Stimulated activated CD8-positive, alpha-beta memory T cell treated with anti-CD3 and anti-CD28 coated beads, Interleukin-4, amount 100 ng/mL, for 48 hours (primary cell): ENCODE measurements around the gene PRSS38.

Source experiments
- DNase-seq: peaks from one replicate; pipeline ENCODE4 v3.0.0-alpha.2; 2020

PRSS38 gene

DNA sequence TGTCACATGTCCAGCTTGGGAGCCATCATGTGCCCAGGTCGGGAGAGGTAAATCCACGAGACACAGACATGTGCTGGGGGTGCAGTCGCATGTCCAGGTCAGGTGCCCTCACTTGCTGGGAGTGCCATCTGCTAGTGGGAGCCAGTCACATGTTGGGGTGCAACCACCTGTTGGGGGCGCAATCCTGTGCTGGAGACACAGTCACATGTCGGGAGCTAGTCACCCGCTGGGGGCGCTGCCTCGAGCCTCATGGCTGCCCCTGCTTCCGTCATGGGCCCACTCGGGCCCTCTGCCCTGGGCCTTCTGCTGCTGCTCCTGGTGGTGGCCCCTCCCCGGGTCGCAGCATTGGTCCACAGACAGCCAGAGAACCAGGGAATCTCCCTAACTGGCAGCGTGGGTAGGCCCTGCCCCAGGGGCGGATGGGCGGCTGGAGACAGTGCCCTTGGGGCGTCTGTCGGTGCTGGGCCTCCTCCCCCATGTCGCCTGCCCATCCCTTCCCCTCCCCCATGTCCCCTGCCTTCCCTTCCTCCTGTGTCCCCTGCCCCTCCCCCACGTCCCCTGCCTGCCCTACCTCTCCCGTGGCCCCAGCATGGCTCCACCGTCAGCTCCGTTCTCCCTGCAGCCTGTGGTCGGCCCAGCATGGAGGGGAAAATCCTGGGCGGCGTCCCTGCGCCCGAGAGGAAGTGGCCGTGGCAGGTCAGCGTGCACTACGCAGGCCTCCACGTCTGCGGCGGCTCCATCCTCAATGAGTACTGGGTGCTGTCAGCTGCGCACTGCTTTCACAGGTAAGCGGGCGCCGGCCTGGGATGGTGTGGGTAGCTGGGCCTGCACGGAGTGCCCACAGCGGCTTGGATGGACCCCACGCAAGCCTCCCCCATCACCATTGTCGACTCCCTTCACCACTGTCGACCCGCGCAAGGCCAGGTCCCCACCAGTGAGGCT is at the start of gene PRSS38:
TSS of gene PRSS38 (plus strand) at position 208 of the 942 bp plus-strand sequence. CDS start at position 250, 42 bp downstream.
- no peak for DNase-seq

- DNase-seq: peak; percentile 80
These were observed 49.4 kb upstream of the PRSS38 start for GRCh38 chr1:227766015-227766634.

DNA sequence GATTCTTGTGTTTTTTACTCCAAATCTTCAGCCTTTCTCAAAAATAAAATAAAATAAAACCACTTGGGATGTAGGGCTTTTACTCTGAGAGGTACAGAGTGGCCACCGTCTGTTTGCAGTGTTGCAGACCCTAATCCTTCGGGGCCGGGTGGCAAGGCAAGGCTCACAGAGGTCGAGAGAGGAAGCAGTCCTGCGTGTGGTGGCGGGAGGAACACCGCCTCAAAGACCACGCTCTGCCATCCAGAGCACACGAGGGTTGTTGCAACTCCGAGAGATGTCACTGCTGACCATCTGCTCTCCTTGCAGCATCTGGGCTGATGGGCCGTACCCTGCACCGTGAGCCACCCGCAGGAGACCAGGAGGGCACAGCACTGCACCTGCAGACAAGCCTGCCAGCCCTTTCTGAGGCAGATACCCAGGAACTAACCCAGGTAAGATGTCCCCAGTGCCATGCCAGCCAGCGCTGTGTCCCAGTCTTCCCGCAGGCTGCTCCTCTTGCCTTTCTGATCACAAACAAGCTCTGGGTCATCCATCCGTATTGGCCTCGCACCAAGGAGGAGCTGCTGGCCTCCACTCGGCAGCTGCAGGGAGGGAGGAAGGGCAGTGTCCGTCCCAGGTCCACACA is 48.7 kb upstream of the PRSS38 start:
- DNase-seq: no peak

- DNase-seq: no peak
These were observed 47.9 kb upstream of the PRSS38 start for GRCh38 chr1:227767401-227768124.

- no peak for DNase-seq
These were observed 47.4 kb upstream of the PRSS38 start for GRCh38 chr1:227768125-227768439.

DNA sequence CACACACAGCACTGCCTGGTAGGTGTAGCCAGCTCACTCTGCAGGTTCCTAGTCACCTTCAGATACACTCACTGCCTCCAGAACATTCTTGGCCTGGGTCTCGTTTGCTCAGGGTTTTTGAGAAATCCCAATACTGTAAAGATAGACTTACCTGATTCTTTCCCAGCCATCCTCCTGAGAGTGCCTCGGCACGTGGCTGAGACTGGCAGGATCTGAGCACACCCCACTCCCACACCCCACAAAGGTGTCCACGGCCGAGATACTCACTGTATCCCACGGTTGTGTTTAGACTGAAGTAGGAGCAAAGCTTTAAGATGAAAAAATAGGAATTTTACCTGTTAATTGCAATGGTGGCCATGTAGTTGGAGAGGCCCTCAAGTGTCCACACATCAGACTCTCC is 46.8 kb upstream of the PRSS38 start:
- DNase-seq: no peak

DNA sequence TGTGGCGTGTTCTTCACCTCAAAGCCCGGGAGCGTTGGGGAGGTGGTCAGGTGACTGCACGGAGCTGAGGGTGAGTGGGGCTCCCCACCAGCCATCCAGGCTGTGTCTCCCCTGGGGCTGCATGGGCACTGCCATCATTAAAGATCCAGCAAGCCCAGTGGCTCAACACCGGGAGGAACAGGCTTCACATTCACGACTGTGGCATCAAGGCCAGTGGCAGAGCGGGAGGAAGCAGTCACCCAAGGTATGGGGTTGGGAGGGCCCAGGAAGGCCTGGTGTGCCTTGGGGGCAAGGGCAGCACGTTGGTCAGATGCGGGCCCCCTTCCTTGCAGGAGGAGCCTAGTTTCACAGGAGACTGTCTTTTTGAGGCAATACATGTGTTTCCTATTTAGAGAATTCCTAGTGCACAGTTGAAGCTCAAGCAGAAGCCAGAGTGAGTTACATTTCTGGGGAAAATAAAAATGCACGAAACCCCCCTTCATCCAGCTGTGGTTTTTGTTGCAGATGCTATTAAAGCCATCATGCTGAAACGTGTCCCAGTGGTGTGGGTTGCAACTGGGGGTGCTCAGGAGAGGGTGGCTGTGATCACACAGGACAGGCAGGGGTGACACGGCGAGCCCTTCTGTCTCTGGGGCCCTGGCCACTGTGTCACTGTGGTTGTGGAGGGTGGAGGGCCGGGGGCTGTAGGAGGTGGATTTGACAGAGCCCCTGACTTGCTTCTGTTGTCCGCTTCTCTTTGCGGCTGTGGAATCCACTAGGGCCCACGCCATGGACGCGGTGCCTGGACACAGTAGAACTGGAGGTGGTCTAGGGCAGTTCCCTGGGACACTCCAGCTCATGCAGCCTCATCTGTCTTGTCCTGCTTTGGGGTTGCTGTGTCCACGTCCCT is 46.2 kb upstream of the PRSS38 start:
- no peak for DNase-seq

GRCh38 chr1:227769936-227770494 is 45.5 kb upstream of the PRSS38 start:
- DNase-seq: no peak

- DNase-seq: no peak
These were observed 44.7 kb upstream of the PRSS38 start for GRCh38 chr1:227770812-227771211.

DNA sequence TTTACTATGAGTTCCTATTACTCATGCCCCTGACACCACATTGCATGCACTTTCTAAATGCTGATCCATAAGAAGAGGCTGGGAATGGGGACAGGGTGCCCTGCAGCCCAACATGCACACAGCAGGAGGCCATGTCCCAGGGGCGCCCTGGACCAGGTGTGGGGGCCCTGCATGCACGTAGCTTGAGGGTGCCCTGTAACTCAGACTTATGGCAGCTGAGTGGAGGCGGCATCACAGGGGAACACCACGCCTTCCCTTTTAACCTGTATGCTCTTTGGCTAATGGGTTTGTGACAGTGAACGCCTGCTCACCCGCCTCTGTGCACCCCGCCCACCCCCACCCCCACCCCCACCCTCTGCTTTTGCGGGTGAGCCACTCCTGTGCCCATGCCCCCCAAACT is 44.1 kb upstream of the PRSS38 start:
- no peak for DNase-seq

GRCh38 chr1:227771771-227772170 is 43.7 kb upstream of the PRSS38 start:
- no peak for DNase-seq

- no peak for DNase-seq
These were observed 41.9 kb upstream of the PRSS38 start for GRCh38 chr1:227773558-227773957.

DNA sequence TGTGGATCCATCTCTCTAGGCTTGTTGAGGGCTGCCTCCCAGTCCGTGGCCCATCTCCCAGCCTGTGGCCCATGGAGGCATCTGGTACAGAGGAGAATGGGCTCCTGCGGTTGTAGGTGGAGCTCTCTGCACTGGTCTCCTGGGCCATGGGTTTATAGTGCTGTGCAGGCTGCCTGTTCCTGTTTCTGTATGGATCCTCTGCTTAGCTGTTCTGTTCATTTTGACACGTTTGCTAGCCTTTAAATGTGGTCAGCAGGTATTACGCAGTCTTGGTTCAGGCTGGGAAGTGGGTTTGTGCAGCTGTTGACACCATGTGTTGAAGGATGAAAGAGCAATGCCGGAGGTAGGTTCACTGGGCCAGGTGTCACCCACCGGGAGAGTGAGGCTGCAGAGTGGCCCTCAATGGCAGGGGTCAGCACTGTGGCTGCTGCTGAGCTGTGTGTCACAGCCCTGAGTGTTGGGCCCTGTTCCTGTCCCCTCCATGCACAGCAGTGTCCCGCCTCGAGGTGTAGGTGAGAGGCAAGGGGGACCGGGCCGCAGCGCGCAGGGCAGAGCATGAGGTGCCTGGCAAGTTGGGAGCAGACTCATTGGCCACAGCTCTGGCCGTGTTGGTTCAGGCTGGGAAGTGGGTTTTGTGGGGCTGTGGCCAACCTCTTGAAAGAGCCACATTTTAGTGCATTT is 41.3 kb upstream of the PRSS38 start:
- DNase-seq: no peak

GRCh38 chr1:227774821-227775661 is 40.4 kb upstream of the PRSS38 start:
- DNase-seq: no peak

GRCh38 chr1:227775841-227776240 is 39.6 kb upstream of the PRSS38 start:
- DNase-seq: no peak

DNA sequence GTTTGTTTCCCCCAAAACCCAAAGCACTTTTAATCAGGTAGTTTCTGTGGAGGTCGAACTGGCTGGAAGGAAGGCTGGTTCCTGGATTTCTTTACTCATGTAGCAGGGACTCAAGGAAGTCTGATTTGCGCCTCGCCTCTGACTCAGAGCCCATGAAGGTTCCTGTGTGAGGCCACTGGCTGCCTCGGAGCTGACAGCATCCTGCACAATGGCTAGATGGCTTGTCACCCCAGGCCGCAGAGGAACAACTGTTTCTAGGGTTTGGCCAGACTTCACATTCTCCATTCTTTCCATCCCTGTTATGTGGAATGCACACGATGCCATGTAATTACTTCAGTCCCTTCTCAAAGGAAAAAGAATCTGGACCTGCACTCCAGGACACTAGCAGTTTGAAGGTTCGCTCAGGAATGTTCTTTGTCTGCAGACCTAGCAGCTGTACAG is 39.1 kb upstream of the PRSS38 start:
- no peak for DNase-seq

DNA sequence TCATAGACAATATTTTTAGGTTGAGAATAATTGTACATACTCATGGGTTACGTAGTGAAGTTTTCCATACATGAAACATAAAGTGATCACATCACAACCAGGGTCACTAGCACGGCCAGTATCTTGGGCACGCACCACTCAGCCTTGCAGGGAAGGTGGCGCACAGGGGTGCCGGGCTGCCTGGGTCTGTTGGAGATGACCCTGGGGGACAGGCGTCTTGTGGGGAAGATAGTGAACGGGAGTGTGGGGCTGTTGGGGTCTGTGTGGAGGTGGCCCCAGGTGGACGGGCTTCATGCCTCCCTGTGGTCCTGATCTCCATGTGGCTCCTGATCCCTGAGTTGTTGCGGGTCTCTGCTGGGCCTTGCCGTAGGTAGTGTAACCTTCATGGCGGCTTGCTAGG is 38.3 kb upstream of the PRSS38 start:
- no peak for DNase-seq

DNA sequence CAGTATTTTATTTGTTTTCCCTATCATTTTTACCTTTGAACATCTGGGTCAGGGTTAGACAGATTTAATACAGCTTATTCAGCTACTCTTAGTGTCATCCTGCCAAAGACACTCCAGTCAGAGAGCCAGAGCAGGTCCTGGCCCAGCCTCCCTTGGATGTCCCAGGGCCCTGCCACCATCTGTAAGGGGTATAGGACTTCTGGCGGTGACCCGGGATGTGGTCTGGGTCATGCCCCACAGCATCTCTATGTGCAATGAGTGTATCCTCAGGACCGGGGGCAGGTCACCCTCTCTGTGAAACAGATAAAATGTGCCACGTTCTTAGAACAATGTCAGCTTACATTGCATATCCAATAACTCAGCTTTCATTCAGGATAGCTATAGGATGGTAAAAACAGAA is 37.8 kb upstream of the PRSS38 start:
- no peak for DNase-seq

DNA sequence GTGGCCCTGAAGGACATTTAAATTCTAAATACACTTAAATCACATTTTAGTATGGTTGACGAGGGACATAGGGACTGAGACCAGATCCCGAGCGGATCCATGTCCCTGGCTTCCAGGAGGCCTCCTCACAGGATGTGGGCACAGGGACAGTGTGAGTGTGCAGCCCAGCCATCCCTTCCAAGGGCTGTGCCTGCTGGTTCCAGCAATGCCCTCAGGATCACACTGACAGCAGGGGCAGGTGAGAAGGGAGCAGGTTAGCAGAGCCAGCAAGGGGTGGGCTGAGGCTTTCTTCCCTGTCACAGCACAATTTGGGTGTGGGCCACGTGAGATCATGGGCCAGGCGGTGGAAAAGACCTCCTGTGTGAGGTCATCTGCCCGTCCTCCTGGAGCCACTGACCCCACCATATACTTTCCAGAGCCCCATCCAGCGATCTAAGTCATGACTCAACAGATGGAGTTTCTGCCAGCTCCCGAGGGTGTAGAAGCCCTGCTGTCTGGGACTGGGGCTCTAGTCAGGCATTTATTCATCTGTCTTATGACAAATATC is 37.0 kb upstream of the PRSS38 start:
- no peak for DNase-seq

- no peak for DNase-seq
These were observed 36.4 kb upstream of the PRSS38 start for GRCh38 chr1:227779021-227779441.
